NCI-H2227 (cell line): ENCODE measurements around the gene SEMA4D.

Source experiments
- DNase-seq: peaks from one replicate; lab custom pipeline; 2025; ENCODE audit not compliant: unreplicated experiment; lab: John Stamatoyannopoulos, UW

Gene SEMA4D

DNA sequence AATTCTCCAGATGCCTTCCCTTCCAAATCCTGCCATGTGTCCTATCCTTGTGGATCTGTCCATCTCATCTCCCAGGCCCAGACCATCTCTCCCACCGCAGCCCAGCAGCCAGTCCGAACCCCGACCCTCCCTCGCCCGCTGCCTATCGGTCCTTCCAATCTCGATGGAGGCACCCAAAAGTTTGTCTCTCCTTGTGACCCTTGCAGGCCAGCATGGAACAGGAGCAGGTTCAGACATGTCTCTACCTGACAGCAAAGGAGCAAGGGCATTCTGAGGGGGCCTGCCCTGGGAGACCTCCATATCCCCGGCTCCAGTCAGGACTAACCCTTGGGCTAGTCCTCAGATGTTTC, 51.0 kb downstream of the SEMA4D start:
- no peak for DNase-seq

DNA sequence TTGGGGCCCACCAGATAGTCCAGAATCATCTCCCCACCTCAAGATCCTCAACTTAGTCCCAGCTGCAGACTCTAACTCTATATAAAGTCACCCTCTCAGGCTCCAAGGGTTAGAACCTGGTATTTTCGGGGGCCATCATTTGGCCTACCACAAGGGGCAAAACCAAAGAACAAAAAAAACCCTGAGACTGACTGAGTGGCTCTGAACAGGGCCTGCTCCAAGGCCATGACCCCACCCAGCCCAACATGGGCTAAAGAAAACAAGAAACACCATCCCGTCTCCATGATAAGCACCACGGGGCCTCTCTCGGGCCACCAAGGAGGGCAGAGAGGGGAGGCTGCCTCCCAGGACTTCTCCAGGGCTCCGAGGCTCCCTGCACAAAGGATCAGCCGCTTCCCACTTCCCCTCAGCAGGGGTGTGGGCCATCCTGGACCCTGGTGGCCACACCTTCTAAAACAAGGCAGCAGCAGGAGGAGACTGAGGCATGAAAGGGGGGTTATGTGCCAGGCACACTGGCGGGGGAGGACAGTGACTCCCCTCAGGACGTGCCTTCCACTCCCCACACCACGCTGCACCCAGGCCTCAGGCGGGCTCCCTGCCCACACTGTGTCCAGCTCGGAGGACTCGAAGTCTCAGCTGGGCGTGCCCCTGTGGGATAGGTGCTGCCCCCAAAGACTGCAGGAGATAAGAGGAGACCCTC, 51.5 kb downstream of the SEMA4D start:
- no peak for DNase-seq

GRCh38 chr9:89445801-89446251, 52.1 kb downstream of the SEMA4D start:
- DNase-seq = no peak

GRCh38 chr9:89444925-89445765, 52.8 kb downstream of the SEMA4D start:
- no peak for DNase-seq

DNA sequence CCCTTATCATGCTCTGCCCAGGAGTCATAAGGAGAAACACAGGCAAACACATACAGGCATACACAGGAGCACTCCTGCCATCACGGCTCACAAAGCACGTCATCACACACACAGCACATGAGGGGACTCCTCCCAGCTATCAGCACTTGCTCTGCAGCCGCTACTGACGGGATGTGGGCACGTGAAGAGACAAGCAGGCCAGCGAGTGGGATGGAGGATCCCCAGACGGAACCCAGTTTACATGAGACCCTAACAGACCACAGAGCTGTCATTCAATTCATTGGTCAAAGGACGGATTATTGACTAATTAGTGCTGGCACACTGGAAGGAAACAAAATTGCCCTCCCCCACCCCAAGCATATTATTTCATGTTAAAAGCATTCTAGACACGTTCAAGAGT, 53.6 kb downstream of the SEMA4D start:
- DNase-seq = no peak

GRCh38 chr9:89442981-89443814, 54.7 kb downstream of the SEMA4D start:
- DNase-seq = no peak

DNA sequence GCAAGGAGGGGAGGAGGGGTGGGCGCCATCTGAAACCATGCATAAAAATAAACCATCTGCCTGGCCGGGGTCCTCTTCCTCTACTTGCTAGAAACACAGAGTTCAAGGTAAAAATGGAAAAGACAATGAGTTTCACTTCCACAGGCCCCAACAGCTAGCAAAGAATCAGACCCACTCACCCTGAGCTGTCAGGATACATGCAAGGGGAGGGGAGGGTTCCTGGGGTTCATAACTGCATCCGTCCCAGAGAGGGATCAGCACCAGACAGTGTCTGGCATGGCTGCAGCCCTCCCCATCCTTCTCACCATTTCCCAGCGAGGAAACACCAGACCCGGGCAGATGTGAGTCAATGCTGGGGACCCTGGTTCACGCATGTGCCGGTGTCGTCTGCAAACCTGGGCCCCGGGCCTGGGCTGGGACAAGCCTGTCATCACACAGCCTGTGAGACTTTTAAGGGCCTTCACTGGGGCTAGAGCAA, 55.4 kb downstream of the SEMA4D start:
- no peak for DNase-seq

GRCh38 chr9:89441986-89442385, 55.9 kb downstream of the SEMA4D start:
- DNase-seq = no peak

DNA sequence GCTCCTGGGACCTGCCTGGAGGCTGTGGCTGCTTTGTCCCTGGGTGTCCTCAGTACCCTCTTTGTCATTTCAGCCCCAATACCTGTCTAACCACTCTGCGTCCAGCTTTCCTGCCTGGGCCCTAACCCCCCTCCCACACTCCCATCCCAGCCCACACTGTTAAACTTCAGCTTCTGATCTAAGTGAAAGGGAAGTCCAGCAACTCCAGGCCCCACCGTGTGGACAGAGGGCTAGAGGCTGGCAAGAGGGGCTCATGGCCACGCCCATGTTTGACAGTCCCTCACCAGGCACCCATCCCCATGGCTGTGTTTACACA, 56.3 kb downstream of the SEMA4D start:
- DNase-seq = no peak

GRCh38 chr9:89440951-89441654, 56.8 kb downstream of the SEMA4D start:
- DNase-seq = no peak

DNA sequence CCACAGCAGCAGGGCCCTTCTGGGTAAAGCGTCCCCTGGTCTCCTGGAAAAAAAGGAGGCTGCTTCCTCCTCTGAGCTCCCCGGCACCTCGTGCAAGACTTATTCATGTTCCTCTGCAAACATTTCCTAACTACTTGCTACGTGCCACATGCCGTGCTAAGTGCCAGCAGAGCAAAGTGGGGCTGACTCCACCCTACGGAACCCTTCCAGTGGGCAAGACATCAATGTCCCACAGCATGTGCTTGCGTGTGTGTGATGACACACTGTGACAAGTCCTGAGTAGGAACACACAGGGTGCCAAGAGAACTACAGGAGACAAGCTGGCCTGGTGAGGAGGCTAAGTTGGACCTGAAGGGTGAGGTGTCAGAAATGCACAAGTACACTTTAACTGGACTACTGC, 57.4 kb downstream of the SEMA4D start:
- DNase-seq = no peak

- DNase-seq = no peak
These were observed 57.9 kb downstream of the SEMA4D start for GRCh38 chr9:89440046-89440445.

DNA sequence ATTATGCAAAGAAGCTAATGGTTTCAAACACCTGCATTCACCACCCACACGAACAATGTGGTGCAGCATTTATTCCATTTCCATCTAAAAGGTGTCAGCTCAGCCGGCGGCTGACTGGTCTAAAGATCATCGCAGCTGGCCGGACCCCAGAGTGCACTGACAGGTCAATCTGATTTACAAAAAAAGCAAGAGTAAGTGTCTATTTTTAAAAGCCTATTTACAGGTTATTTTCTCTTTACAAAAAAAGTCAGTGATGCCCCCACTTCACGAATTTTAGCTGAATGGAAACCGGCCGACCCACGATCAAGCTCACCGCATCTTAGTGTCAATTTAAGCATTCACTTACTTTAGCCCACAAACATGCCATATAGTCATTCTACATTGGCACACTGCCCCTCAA, 58.3 kb downstream of the SEMA4D start:
- no peak for DNase-seq

- no peak for DNase-seq
These were observed 59.7 kb downstream of the SEMA4D start for GRCh38 chr9:89438194-89438593.

GRCh38 chr9:89437772-89438171, 60.1 kb downstream of the SEMA4D start:
- DNase-seq = no peak

- DNase-seq = no peak
These were observed 60.8 kb downstream of the SEMA4D start for GRCh38 chr9:89436963-89437625.

- no peak for DNase-seq
These were observed 61.6 kb downstream of the SEMA4D start for GRCh38 chr9:89436326-89436725.

GRCh38 chr9:89435071-89435823, 62.7 kb downstream of the SEMA4D start:
- no peak for DNase-seq

- DNase-seq = no peak
These were observed 63.3 kb downstream of the SEMA4D start for GRCh38 chr9:89434636-89435035.

- DNase-seq = no peak
These were observed 64.1 kb downstream of the SEMA4D start for GRCh38 chr9:89433826-89434225.
